K562 (cell line): ENCODE data around the gene RAD17. TPM values are rescaled to one million over a fixed set of nuclear protein-coding genes. Genes with fewer than 3 reads are reported as not detected.

Experiments used
- ATAC-seq: fragments of 200-7000 bp; cut with Tn5 transposase; 3 replicates; pipeline ENCODE4 v1.9.1; 2020; ENCODE audit warnings: moderate library complexity
- BruUV-seq: library from RNA; stranded (reverse); fragments of 400-500 nt; replicated peaks from 2 replicates; lab custom pipeline; 2021; lab: Mats Ljungman, UMichigan
- CTCF ChIA-PET: fragments of 300-600 bp; formaldehyde crosslinking; extraction: SDS; loops from one replicate; lab custom pipeline; 2021; ENCODE audit warnings: low intra/inter-chr PET ratio; lab: Yijun Ruan, JAX
- POLR2A ChIA-PET: fragments of 300-600, 350-650 bp; sonication (Branson Sonifier 250); formaldehyde crosslinking; extraction: SDS; loops from one replicate; lab custom pipeline; 2021; ENCODE audit warnings: antibody characterized with exemption, inconsistent platforms; lab: Yijun Ruan, JAX
- DNase-seq, 4 experiments: peaks; one replicate each; pipeline versions ENCODE4 v3.0.0 to v3.0.0-alpha.2; 2011 to 2018; ENCODE audit warnings: low spot score in 3 of 4, mixed read lengths in 3 of 4; ENCODE audit errors: extremely low read depth in 1 of 4
- FAIRE-seq: peaks from 2 replicates; lab custom pipeline; 2011; peaks lifted over from hg19 to GRCh38; lab: Jason Lieb, UNC
- H2AFZ ChIP-seq: 2 replicates; pipeline ENCODE4 v1.6.0; 2011; ENCODE audit warnings: low read depth, low read length, control low read depth, inconsistent platforms
- H3K27ac ChIP-seq: fragments of 200-600 bp; 3 replicates; pipeline ENCODE4 v1.8.0; 2011; ENCODE audit warnings: low read depth, mild to moderate bottlenecking, control low read depth, inconsistent platforms, low read length, moderate library complexity, mixed read lengths; ENCODE audit errors: extremely low read depth
- H3K27me3 ChIP-seq, 2 experiments: fragments of 300-600 bp in 1 of 2; 2 replicates in 1 of 2; 3 replicates in 1 of 2; pipeline versions ENCODE4 v1.6.0 to v1.8.0; 2011; ENCODE audit warnings: inconsistent platforms in 2 of 2, low read length in 2 of 2, mild to moderate bottlenecking in 1 of 2, mixed read lengths in 1 of 2, moderate library complexity in 1 of 2; ENCODE audit not compliant: control insufficient read depth in 2 of 2, insufficient read depth in 2 of 2
- H3K36me3 ChIP-seq: fragments of 300-600 bp; 3 replicates; pipeline ENCODE4 v1.8.0; 2011; ENCODE audit warnings: mild to moderate bottlenecking, low read length, inconsistent platforms; ENCODE audit not compliant: control insufficient read depth, insufficient read depth
- H3K4me1 ChIP-seq, 2 experiments: fragments of 200-600 bp in 1 of 2; replicated peaks in 1 of 2; 2 replicates in 1 of 2; 3 replicates in 1 of 2; pipeline versions ENCODE4 v1.5.1 to v1.8.0; 2011; ENCODE audit warnings: inconsistent platforms in 2 of 2, low read length in 2 of 2, mild to moderate bottlenecking in 1 of 2, mixed read lengths in 1 of 2, moderate library complexity in 1 of 2; ENCODE audit not compliant: control insufficient read depth in 2 of 2, insufficient read depth in 2 of 2
- H3K4me2 ChIP-seq: 2 replicates; pipeline ENCODE4 v1.6.1; 2011; ENCODE audit warnings: low read length, control low read depth, inconsistent platforms, mixed read lengths; ENCODE audit not compliant: insufficient read depth
- H3K4me3 ChIP-seq: fragments of 200-600 bp; sonication (generic), shearing (Covaris generic); 2 replicates; pipeline ENCODE4 v1.5.1; 2016; ENCODE audit warnings: control low read depth, inconsistent platforms
- H3K79me2 ChIP-seq: fragments of 200-600 bp; 3 replicates; pipeline ENCODE4 v1.8.0; 2011; ENCODE audit warnings: low read length, inconsistent platforms; ENCODE audit not compliant: control insufficient read depth, insufficient read depth
- H3K9ac ChIP-seq, 2 experiments: 2 replicates each; pipeline versions ENCODE4 v1.6.0 to v1.6.1; 2011; ENCODE audit warnings: low read depth in 2 of 2, low read length in 2 of 2, control low read depth in 1 of 2, inconsistent platforms in 1 of 2, mild to moderate bottlenecking in 1 of 2, mixed read lengths in 1 of 2; ENCODE audit not compliant: insufficient read depth in 1 of 2
- H3K9me1 ChIP-seq: one replicate; pipeline ENCODE4 v1.6.0; 2011; ENCODE audit warnings: inconsistent platforms, mild to moderate bottlenecking, low read length, moderate library complexity; ENCODE audit not compliant: control insufficient read depth, insufficient read depth
- H3K9me3 ChIP-seq: replicated peaks from 2 replicates; pipeline ENCODE4 v1.5.1; 2011; ENCODE audit warnings: low read depth, low read length, inconsistent platforms; ENCODE audit not compliant: control insufficient read depth, insufficient read depth
- H4K20me1 ChIP-seq: replicated peaks from 2 replicates; pipeline ENCODE4 v1.6.1; 2011; ENCODE audit warnings: low read length, inconsistent platforms, mixed read lengths; ENCODE audit not compliant: control insufficient read depth, insufficient read depth
- ARID1B ChIP-seq: fragments of 450-650 bp; IDR thresholded peaks from 2 replicates; pipeline ENCODE4 v1.6.1; 2016; ENCODE audit warnings: antibody characterized with exemption, mild to moderate bottlenecking, inconsistent platforms
- CBFA2T3 ChIP-seq: fragments of 450-650 bp; IDR thresholded peaks from 2 replicates; pipeline ENCODE4 v1.6.1; 2017
- CTBP1 ChIP-seq: fragments of 450-650 bp; IDR thresholded peaks from 2 replicates; pipeline ENCODE4 v1.6.1; 2016; ENCODE audit warnings: borderline replicate concordance
- DPF2 ChIP-seq: fragments of 450-650 bp; IDR thresholded peaks from 2 replicates; pipeline ENCODE4 v1.6.1; 2016
- EP300 ChIP-seq: IDR thresholded peaks from 2 replicates; pipeline ENCODE4 v1.6.1; 2012; ENCODE audit warnings: low read length, improper control_type of control experiment
- ESRRA ChIP-seq: fragments of 450-650 bp; IDR thresholded peaks from 2 replicates; pipeline ENCODE4 v1.6.1; 2014; ENCODE audit warnings: low read depth, mild to moderate bottlenecking, moderate library complexity, borderline replicate concordance
- FOXK2 ChIP-seq, 2 experiments: fragments of 450-650 bp; IDR thresholded peaks in 1 of 2; conservative IDR thresholded peaks in 1 of 2; 2 replicates each; pipeline ENCODE4 v1.6.1; 2016; ENCODE audit warnings: low read depth in 2 of 2, mild to moderate bottlenecking in 1 of 2
- FOXM1 ChIP-seq, 2 experiments: fragments of 450-650 bp in 1 of 2; sonication (generic) in 1 of 2; formaldehyde crosslinking in 1 of 2; IDR thresholded peaks; 2 replicates each; pipeline versions ENCODE4 v1.6.1 to v1.9.0; 2017 to 2022; ENCODE audit warnings: low read depth in 2 of 2, mild to moderate bottlenecking in 2 of 2, missing genetic modification reagents in 1 of 2, moderate library complexity in 1 of 2
- MAFK ChIP-seq: IDR thresholded peaks from 2 replicates; pipeline ENCODE4 v1.6.1; 2011; ENCODE audit warnings: low read length, improper control_type of control experiment
- MYC ChIP-seq, 2 experiments: fragments of 250-450 bp in 1 of 2; sonication (Bioruptor Pico) in 1 of 2; IDR thresholded peaks; 2 replicates each; pipeline versions ENCODE4 v1.5.1 to v1.6.1; 2012 to 2021; ENCODE audit warnings: low read depth in 2 of 2, borderline replicate concordance in 1 of 2, improper control_type of control experiment in 1 of 2, low read length in 1 of 2, mild to moderate bottlenecking in 1 of 2, moderate library complexity in 1 of 2
- NCOA6 ChIP-seq: fragments of 450-650 bp; IDR thresholded peaks from 2 replicates; pipeline ENCODE4 v1.6.1; 2017; ENCODE audit warnings: mild to moderate bottlenecking
- POLR2AphosphoS5 ChIP-seq: IDR thresholded peaks from 2 replicates; pipeline ENCODE4 v1.6.1; 2011; ENCODE audit warnings: mild to moderate bottlenecking, low read depth, low read length, moderate library complexity; ENCODE audit not compliant: control insufficient read depth, insufficient read depth
- RCOR1 ChIP-seq, 2 experiments: IDR thresholded peaks; 2 replicates each; pipeline ENCODE4 v1.6.1; 2012; ENCODE audit warnings: low read depth in 2 of 2, low read length in 2 of 2, borderline replicate concordance in 1 of 2, improper control_type of control experiment in 1 of 2
- SMARCA4 ChIP-seq: fragments of 450-650 bp; IDR thresholded peaks from 2 replicates; pipeline ENCODE4 v1.6.1; 2016
- SOX6 ChIP-seq: fragments of 450-650 bp; IDR thresholded peaks from 2 replicates; pipeline ENCODE4 v1.6.1; 2014; ENCODE audit warnings: mild to moderate bottlenecking
- ZNF121 ChIP-seq: sonication (generic); formaldehyde crosslinking; conservative IDR thresholded peaks from 2 replicates; pipeline ENCODE4 v1.8.0; 2022; ENCODE audit warnings: missing genetic modification reagents
- ZNF316 ChIP-seq: fragments of 450-650 bp; IDR thresholded peaks from 2 replicates; pipeline ENCODE4 v1.6.1; 2016
- WGBS: fragments of 100-300 bp; shearing (Covaris generic); methylation state at CpG from one replicate; pipeline ENCODE4 v1.1.6; 2016; ENCODE audit warnings: low coverage, mixed read lengths; ENCODE audit not compliant: insufficient coverage; ENCODE audit errors: missing lambda C conversion rate; 5-methylcytosine and 5-hydroxymethylcytosine counted together
- in situ Hi-C: fragments of 300-500 bp; cut with MboI; formaldehyde crosslinking; loops from 4 replicates; pipeline ENCODE4 v1.15.0; 2018; ENCODE audit warnings: inconsistent platforms, mixed read lengths
- intact Hi-C: fragments of 100-400 bp; cut with micrococcal nuclease; formaldehyde crosslinking; loops from 2 replicates; pipeline ENCODE4 v1.14.2; 2022
- polyA plus RNA-seq, 8 experiments: library from polyadenylated mRNA; depleted of rRNA in 4 of 8; stranded (reverse) in 5 of 8; unstranded in 3 of 8; fragments of >200 nt; fragmentation: Nextera tagmentation in 2 of 8; fragmentation: Illumina TruSeq in 1 of 8; extraction: Ambion mirVana in 2 of 8; extraction: Trizol in 1 of 8; gene quantifications; 2 replicates each; pipeline versions ENCODE4 v1.2.1 to v1.2.3, GENCODE V29; 2011 to 2014; ENCODE audit warnings: inconsistent platforms in 1 of 8, missing spikeins in 1 of 8
- total RNA-seq, 7 experiments: library from RNA; depleted of rRNA in 6 of 7; stranded (reverse); fragments of >200 nt in 6 of 7; fragmentation: Illumina TruSeq in 2 of 7; extraction: Trizol in 2 of 7; gene quantifications; 2 replicates each; pipeline versions ENCODE4 v1.2.1 to v1.2.3, GENCODE V29; 2011 to 2021; ENCODE audit warnings: low replicate concordance in 1 of 7
- TF ChIP-seq, protein P1 (sequence below): fragments of 450-650 bp; formaldehyde crosslinking; IDR thresholded peaks from 2 replicates; pipeline ENCODE4 v1.4.0; 2020; ENCODE audit warnings: mild to moderate bottlenecking, moderate library complexity
- TF ChIP-seq, protein P2 (sequence below): sonication (generic); formaldehyde crosslinking; IDR thresholded peaks from 2 replicates; pipeline ENCODE4 v1.8.0; 2022; ENCODE audit warnings: missing genetic modification reagents, mild to moderate bottlenecking, moderate library complexity, borderline replicate concordance

The RAD17 gene
- total and polyA plus RNA-seq, 9 of the 15 experiments (the other 6 are each of a cell fraction or from before 2014, with no cell fraction given) = 21.1 to 50.1 (median 40.1) TPM

DNA sequence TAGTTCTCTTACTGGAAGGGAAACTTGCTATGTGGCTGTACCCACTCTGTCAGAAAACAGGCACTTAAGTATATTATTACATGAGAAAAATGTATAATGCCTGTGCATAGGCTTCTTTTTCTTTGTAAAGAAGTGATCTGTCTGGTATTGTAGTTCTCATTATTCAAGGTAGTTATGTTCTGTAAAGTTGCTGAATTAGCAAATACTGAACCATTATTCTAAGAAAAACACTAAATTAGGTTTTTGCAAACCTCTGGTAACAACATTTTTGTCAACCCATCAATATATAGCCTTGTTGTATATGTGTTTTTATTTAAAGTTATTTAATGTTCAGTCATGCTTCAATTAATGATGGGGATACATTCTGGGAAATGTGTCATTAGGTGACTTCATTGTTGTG, 8.8 kb downstream of the RAD17 start (continued):
- TF ChIP-seq MYC (IDR thresholded peaks at IDR 0.05; ENCODE audit: low read depth, low read length) (no peak), MYC (CRISPR knock-in tag; IDR thresholded peaks at IDR 0.05; ENCODE audit: borderline replicate concordance, low read depth) (no peak)
- TF ChIP-seq, protein P1, sequence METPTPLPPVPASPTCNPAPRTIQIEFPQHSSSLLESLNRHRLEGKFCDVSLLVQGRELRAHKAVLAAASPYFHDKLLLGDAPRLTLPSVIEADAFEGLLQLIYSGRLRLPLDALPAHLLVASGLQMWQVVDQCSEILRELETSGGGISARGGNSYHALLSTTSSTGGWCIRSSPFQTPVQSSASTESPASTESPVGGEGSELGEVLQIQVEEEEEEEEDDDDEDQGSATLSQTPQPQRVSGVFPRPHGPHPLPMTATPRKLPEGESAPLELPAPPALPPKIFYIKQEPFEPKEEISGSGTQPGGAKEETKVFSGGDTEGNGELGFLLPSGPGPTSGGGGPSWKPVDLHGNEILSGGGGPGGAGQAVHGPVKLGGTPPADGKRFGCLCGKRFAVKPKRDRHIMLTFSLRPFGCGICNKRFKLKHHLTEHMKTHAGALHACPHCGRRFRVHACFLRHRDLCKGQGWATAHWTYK (CRISPR knock-in tag) = no peak

DNA sequence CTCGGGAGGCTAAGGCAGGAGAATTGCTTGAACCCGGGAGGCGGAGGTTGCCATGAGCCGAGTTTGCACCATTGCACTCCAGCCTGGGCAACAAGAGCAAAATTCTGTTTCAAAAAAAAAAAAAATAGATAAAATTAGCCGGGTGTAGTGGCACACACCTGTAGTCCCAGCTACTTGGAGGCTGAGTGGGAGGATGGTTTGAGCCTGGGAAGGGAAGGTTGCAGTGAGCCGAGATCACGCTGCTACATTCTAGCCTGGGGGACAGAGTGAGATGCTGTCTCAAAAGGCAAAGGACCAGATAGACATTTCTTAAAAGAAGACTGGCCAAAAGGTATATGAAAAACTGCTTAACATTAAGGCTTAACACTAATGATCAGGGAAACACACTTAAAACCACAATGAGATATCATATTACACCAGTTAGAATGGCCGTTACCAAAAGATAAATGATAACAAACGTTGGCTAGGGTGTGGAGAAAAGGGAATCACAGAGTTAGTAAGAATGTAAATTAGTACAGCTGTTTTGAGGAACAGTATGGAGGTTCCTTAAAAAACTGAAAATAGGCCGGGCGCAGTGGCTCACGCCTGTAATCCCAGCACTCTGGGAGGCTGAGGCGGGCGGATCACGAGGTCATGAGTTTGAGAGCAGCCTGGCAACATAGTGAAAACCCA, 35.2 kb downstream of the RAD17 start:
- FAIRE-seq (peak; percentile 76), ATAC-seq (peak; percentile 79)
- BruUV-seq = no TSS peak
- 0 out of 4 replicates have a peak, but pooled peaks of 1 of the 2 experiments have one; percentile 23 for TF ChIP-seq FOXK2 (conservative IDR thresholded peaks at IDR 0.05 in 1 of 2, IDR thresholded peaks at IDR 0.05 in 1 of 2; ENCODE audit: low read depth in 2 of 2)
- TF ChIP-seq SMARCA4 = peak; percentile 46; the same call in 1 of the 2 replicates
- TF ChIP-seq NCOA6 = no peak
- TF ChIP-seq, protein P2, sequence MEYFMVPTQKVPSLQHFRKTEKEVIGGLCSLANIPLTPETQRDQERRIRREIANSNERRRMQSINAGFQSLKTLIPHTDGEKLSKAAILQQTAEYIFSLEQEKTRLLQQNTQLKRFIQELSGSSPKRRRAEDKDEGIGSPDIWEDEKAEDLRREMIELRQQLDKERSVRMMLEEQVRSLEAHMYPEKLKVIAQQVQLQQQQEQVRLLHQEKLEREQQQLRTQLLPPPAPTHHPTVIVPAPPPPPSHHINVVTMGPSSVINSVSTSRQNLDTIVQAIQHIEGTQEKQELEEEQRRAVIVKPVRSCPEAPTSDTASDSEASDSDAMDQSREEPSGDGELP (CRISPR knock-in tag) = peak; percentile 74
- TF ChIP-seq DPF2 = peak; percentile 25; the same call in 1 of the 2 replicates
- TF ChIP-seq POLR2AphosphoS5 = no peak
- TF ChIP-seq EP300 = peak; percentile 34; the same call in 1 of the 2 replicates
- no peak for TF ChIP-seq ZNF316
- TF ChIP-seq CBFA2T3 = peak; percentile 50
- peak; percentile 43; the same call in 1 of the 2 replicates for TF ChIP-seq CTBP1
- no peak for TF ChIP-seq MAFK
- peak; percentile 51 for TF ChIP-seq ARID1B
- peak; percentile 63; the same call in 1 of the 2 replicates for TF ChIP-seq SOX6
- TF ChIP-seq RCOR1 (IDR thresholded peaks at IDR 0.05; ENCODE audit: borderline replicate concordance in 1 of 2, low read depth in 2 of 2, low read length in 2 of 2) = 0 out of 4 replicates have a peak, but pooled peaks of 1 of the 2 experiments have one; percentile 13
- 0 out of 2 replicates have a peak, but pooled peaks have one; percentile 27 for TF ChIP-seq FOXM1 (IDR thresholded peaks at IDR 0.05; ENCODE audit: low read depth)
- TF ChIP-seq FOXM1 (CRISPR knock-in tag; IDR thresholded peaks at IDR 0.05; ENCODE audit: low read depth) = no peak
- peak; percentile 58; the same call in 1 of the 2 replicates for TF ChIP-seq ESRRA
- TF ChIP-seq ZNF121 (CRISPR knock-in tag) = no peak

More for the DNA sequence above, 35.2 kb downstream of the RAD17 start:
- peak overlapping the region; percentile 53; the same call in 2 of the 3 replicates for H3K27ac ChIP-seq
- H3K79me2 ChIP-seq = no peaks in the 10 kb centered on the region
- no peaks in the 10 kb centered on the region for H3K27me3 ChIP-seq
- intact Hi-C loops (no loop called here), in situ Hi-C loops (no loop called here)
- peak overlapping the region; percentile 5; the same call in 1 of the 2 replicates for H2AFZ ChIP-seq
- no peaks in the 10 kb centered on the region for H3K9me3 ChIP-seq
- no peak overlapping the region for H3K4me3 ChIP-seq
- no peaks in the 10 kb centered on the region for H3K9me1 ChIP-seq
- ChIA-PET CTCF (no interaction called here), POLR2A (interaction anchor here (0.6 to 1.6 kb wide), 4 partner anchors 8 to 146 kb away, joined by 3 to 5 read pairs (median 4); no protein-coding TSS in a partner anchor)
- peak overlapping the region; percentile 55 for H3K4me2 ChIP-seq
- H4K20me1 ChIP-seq = no peaks in the 10 kb centered on the region
- H3K4me1 ChIP-seq = peaks cover 6 to 15% of the 10 kb centered on the region in 2 experiments; a peak in 4 of 5 replicates
- H3K36me3 ChIP-seq = peaks cover 48% of the 10 kb centered on the region
- DNase-seq = peak in 1 of 4 experiments; percentile 15
- H3K9ac ChIP-seq = no peak overlapping the region
- 33% methylated on average over 12 of the region's 15 CpGs for WGBS
